IPS-20b (cell line): ENCODE results near the gene CREB3L1.
"Not testable (repeated sequence)": the region's sequence is repeated elsewhere in the genome, so short reads cannot be mapped to it uniquely, and the experiment has no call there.

ENCODE experiments used
- H3K27ac ChIP-seq: one replicate; pipeline ENCODE4 v1.5.1; 2013; ENCODE audit warnings: low read length
- H3K27me3 ChIP-seq: 2 replicates; pipeline ENCODE4 v1.6.1; 2013; ENCODE audit warnings: mild to moderate bottlenecking, low read length, inconsistent platforms; ENCODE audit not compliant: insufficient read depth
- H3K36me3 ChIP-seq: 2 replicates; pipeline ENCODE4 v1.6.1; 2013; ENCODE audit warnings: low read depth, mild to moderate bottlenecking, inconsistent platforms, low read length, moderate library complexity; ENCODE audit not compliant: insufficient read depth
- H3K4me1 ChIP-seq: 2 replicates; pipeline ENCODE4 v1.6.1; 2013; ENCODE audit warnings: mild to moderate bottlenecking, control low read depth, inconsistent platforms, low read length, moderate library complexity; ENCODE audit not compliant: insufficient read depth
- H3K4me3 ChIP-seq: 2 replicates; pipeline ENCODE4 v1.5.1; 2013; ENCODE audit warnings: mild to moderate bottlenecking, low read length, inconsistent platforms
- H3K9ac ChIP-seq: 2 replicates; pipeline ENCODE4 v1.6.1; 2013; ENCODE audit warnings: low read depth, mild to moderate bottlenecking, inconsistent platforms, low read length, moderate library complexity
- H3K9me3 ChIP-seq: 2 replicates; pipeline ENCODE4 v1.6.1; 2013; ENCODE audit warnings: mild to moderate bottlenecking, low read depth, low read length, inconsistent platforms; ENCODE audit not compliant: insufficient read depth

The CREB3L1 gene

GRCh38 chr11:46294365-46295309, 17.2 kb downstream of the CREB3L1 start:
- Histone ChIP-seq H3K4me1 (peaks cover 47% of the 10 kb centered on the region), H3K4me3 (peak overlapping the region; percentile 78; the same call in 1 of the 2 replicates), H3K36me3 (no peaks in the 10 kb centered on the region), H3K27ac (peak overlapping the region; percentile 81), H3K9me3 (no peaks in the 10 kb centered on the region), H3K9ac (peak overlapping the region; percentile 88), H3K27me3 (peaks cover 6% of the 10 kb centered on the region; the same call in 1 of the 2 replicates)

- peaks cover 6% of the 10 kb centered on the region; the same call in 1 of the 2 replicates for H3K27me3 ChIP-seq
- peak overlapping the region; percentile 88 for H3K9ac ChIP-seq
- peak overlapping the region; percentile 78 for H3K4me3 ChIP-seq
- H3K36me3 ChIP-seq: no peaks in the 10 kb centered on the region
- no peaks in the 10 kb centered on the region for H3K9me3 ChIP-seq
- H3K4me1 ChIP-seq: peaks cover 42% of the 10 kb centered on the region
- H3K27ac ChIP-seq: peak overlapping the region; percentile 81
Measured at GRCh38 chr11:46295312-46296058, 18.0 kb downstream of the CREB3L1 start.

- no peaks in the 10 kb centered on the region for H3K36me3 ChIP-seq
- H3K27me3 ChIP-seq: peaks cover 6% of the 10 kb centered on the region; the same call in 1 of the 2 replicates
- H3K4me1 ChIP-seq: peaks cover 38% of the 10 kb centered on the region
- peak overlapping the region; percentile 78 for H3K4me3 ChIP-seq
- H3K9ac ChIP-seq: peak overlapping the region; percentile 88; the same call in 1 of the 2 replicates
- no peak overlapping the region for H3K27ac ChIP-seq
- H3K9me3 ChIP-seq: no peaks in the 10 kb centered on the region
Measured at GRCh38 chr11:46296059-46296527, 18.6 kb downstream of the CREB3L1 start.

DNA sequence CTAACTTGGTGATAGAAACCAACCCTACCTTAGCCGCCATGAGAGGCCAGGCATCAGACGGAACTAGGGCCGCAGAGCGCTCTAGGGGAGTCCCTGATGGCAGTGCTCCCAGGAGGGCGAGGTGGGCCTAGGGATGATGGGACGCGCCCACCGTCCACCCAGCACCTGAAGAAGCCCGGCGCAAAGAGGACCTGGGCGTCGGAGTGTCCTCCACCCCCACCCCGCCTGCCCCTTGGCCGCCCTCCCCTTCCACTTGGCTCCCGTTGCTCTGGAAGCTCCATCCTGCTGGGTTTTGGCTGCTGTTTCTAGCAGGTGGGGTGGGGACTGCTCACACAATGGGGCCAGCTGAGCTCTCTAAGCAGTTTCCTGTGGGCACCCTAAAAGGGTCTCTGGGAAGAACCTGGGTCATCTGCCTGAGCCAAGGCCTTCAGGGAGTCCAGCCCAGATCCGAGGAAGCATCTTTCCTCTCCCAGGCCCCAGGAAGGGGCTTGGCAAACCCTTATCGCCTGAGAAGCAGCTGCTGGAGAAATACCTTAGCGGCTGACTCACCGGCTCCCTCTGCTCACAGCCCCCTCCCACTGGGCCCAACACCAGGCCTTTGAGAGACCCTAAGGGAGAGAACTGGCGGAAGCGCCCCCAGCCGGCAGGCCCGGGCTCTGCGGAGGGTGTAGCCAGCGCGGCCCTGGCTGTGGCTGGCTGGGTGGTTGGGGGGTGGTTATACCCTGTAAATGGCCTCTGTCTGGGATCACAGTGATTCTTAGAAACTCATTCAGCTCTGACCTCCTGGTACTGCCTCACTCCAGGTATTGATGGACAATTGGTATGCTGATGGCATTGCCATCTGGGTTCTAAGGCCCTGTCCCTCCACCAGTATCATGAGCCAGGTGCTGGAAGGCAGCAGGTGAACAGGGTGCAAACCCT, 19.3 kb downstream of the CREB3L1 start:
- Histone ChIP-seq H3K4me1 (peaks cover 31% of the 10 kb centered on the region), H3K27ac (peak overlapping the region; percentile 35), H3K4me3 (peak overlapping the region; percentile 78; the same call in 1 of the 2 replicates), H3K27me3 (peaks cover 6% of the 10 kb centered on the region; the same call in 1 of the 2 replicates), H3K9ac (peak overlapping the region; percentile 88; the same call in 1 of the 2 replicates), H3K36me3 (no peaks in the 10 kb centered on the region), H3K9me3 (no peaks in the 10 kb centered on the region)

- peaks cover 6% of the 10 kb centered on the region; the same call in 1 of the 2 replicates for H3K27me3 ChIP-seq
- H3K27ac ChIP-seq: no peak overlapping the region
- H3K4me1 ChIP-seq: peaks cover 27% of the 10 kb centered on the region
- H3K4me3 ChIP-seq: no peak overlapping the region
- no peak overlapping the region for H3K9ac ChIP-seq
- H3K36me3 ChIP-seq: no peaks in the 10 kb centered on the region
- H3K9me3 ChIP-seq: no peaks in the 10 kb centered on the region
Measured at GRCh38 chr11:46298699-46299433, 21.4 kb downstream of the CREB3L1 start.

DNA sequence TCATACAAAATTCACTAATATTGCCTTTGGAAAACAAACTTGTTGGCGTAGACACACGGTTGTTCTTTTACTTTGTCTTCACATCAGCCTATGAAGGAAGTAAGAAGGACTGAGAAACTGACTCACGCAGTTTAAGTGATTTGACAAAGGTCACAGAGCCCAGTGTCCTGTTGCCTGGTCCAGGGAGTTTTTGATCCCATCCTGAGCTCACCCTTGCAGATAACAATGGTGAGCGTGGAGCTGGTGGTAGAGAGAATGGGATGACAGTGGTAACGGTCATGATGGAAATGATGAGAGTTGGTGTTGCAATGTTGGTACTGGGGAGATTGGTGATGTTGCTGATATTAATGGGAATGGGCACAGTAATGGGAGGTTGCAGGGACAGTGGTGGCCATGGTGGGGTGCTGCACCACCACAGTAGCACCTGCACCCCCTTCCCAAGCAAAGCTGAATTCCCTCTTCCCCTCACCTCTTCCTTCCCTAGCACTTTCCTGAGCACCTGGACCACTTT, 22.0 kb downstream of the CREB3L1 start:
- Histone ChIP-seq H3K9ac (no peak overlapping the region), H3K4me1 (peaks cover 20% of the 10 kb centered on the region), H3K36me3 (no peaks in the 10 kb centered on the region), H3K4me3 (no peak overlapping the region), H3K27ac (no peak overlapping the region), H3K9me3 (no peaks in the 10 kb centered on the region), H3K27me3 (peaks cover 6% of the 10 kb centered on the region; the same call in 1 of the 2 replicates)

DNA sequence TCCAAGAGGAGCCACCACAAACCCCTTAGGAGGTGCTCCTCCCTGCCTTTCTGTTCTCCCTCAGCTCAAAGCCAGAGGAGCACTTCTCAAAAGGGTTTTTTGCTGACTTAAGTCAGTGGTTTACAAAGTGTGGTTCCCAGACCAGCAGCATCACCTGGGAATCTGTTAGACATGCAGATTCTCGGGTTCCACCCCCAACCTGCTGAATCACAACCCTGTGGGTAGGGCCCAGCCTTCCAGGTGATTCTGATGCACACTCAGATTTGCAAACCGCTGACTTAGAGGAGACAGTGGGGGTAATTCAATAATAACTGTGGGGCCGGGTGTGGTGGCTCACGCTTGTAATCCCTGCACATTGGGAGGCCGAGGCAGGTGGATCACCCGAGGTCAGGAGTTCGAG, 22.8 kb downstream of the CREB3L1 start:
- Histone ChIP-seq H3K4me1 (peaks cover 17% of the 10 kb centered on the region), H3K27ac (no peak overlapping the region), H3K4me3 (no peak overlapping the region), H3K27me3 (peaks cover 6% of the 10 kb centered on the region; the same call in 1 of the 2 replicates), H3K9me3 (no peaks in the 10 kb centered on the region), H3K36me3 (no peaks in the 10 kb centered on the region), H3K9ac (no peak overlapping the region)

DNA sequence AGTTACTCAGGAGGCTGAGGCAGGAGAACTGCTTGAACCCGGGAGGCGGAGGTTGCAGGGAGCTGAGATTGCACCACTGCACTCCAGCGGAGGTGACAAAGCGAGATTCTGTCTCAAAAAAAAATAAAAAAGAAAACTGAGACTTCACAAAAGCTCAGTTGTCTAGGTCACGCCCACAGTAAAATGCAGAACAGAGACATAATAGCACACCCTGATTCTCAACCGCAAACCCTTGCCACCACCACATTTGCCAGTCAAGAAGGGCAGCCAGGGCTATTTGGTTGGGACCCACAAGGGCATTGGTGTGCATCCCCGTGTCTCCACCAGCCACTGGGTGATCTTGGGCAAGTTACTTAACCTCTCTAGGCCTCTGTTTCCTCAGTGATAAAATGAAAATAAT, 25.4 kb downstream of the CREB3L1 start:
- H3K4me1 ChIP-seq: peaks cover 2% of the 10 kb centered on the region; the same call in 1 of the 2 replicates
- no peaks in the 10 kb centered on the region for H3K36me3 ChIP-seq
- H3K9me3 ChIP-seq: no peaks in the 10 kb centered on the region
- H3K27me3 ChIP-seq: no peaks in the 10 kb centered on the region
- H3K4me3 ChIP-seq: no peak overlapping the region
- H3K27ac ChIP-seq: no peak overlapping the region
- no peak overlapping the region for H3K9ac ChIP-seq

GRCh38 chr11:46304036-46304435, 26.6 kb downstream of the CREB3L1 start:
- not testable (repeated sequence) for H3K9ac ChIP-seq, H3K4me1 ChIP-seq, H3K27me3 ChIP-seq, H3K36me3 ChIP-seq, H3K9me3 ChIP-seq, H3K27ac ChIP-seq, H3K4me3 ChIP-seq

- Histone ChIP-seq H3K9me3 (no peaks in the 10 kb centered on the region), H3K27ac (no peak overlapping the region), H3K4me3 (no peak overlapping the region), H3K4me1 (peaks cover 8% of the 10 kb centered on the region; the same call in 1 of the 2 replicates), H3K36me3 (no peaks in the 10 kb centered on the region), H3K27me3 (no peaks in the 10 kb centered on the region), H3K9ac (no peak overlapping the region)
Measured at GRCh38 chr11:46304605-46305179, 27.2 kb downstream of the CREB3L1 start.
